Fibroblast of the aortic adventitia (primary cell): ENCODE measurements around the gene DLG5. TPM values are rescaled to one million over a fixed set of nuclear protein-coding genes. Genes with fewer than 3 reads are reported as not detected.
A peak's percentile ranks its signal among the peaks of the same experiment; 100 is the strongest.

ENCODE experiments used
- DNase-seq: peaks from one replicate; pipeline ENCODE4 v3.0.0-alpha.2; 2010; ENCODE audit warnings: low read depth
- H3K4me3 ChIP-seq: 2 replicates; pipeline ENCODE4 v1.5.1; 2011; ENCODE audit warnings: low read depth, mild to moderate bottlenecking, control low read depth, low read length, moderate library complexity
- total RNA-seq: library from RNA; depleted of rRNA; stranded (reverse); fragments of >200 nt; gene quantifications from 2 replicates; pipeline ENCODE4 v1.2.3, GENCODE V29; 2012; ENCODE audit warnings: low replicate concordance
- TF ChIP-seq, protein P1 (sequence below): IDR thresholded peaks from 2 replicates; pipeline ENCODE4 v1.5.1; 2011; ENCODE audit warnings: mild to moderate bottlenecking, low read length, control low read depth, inconsistent platforms; ENCODE audit not compliant: insufficient read depth

The DLG5 gene, protein sequence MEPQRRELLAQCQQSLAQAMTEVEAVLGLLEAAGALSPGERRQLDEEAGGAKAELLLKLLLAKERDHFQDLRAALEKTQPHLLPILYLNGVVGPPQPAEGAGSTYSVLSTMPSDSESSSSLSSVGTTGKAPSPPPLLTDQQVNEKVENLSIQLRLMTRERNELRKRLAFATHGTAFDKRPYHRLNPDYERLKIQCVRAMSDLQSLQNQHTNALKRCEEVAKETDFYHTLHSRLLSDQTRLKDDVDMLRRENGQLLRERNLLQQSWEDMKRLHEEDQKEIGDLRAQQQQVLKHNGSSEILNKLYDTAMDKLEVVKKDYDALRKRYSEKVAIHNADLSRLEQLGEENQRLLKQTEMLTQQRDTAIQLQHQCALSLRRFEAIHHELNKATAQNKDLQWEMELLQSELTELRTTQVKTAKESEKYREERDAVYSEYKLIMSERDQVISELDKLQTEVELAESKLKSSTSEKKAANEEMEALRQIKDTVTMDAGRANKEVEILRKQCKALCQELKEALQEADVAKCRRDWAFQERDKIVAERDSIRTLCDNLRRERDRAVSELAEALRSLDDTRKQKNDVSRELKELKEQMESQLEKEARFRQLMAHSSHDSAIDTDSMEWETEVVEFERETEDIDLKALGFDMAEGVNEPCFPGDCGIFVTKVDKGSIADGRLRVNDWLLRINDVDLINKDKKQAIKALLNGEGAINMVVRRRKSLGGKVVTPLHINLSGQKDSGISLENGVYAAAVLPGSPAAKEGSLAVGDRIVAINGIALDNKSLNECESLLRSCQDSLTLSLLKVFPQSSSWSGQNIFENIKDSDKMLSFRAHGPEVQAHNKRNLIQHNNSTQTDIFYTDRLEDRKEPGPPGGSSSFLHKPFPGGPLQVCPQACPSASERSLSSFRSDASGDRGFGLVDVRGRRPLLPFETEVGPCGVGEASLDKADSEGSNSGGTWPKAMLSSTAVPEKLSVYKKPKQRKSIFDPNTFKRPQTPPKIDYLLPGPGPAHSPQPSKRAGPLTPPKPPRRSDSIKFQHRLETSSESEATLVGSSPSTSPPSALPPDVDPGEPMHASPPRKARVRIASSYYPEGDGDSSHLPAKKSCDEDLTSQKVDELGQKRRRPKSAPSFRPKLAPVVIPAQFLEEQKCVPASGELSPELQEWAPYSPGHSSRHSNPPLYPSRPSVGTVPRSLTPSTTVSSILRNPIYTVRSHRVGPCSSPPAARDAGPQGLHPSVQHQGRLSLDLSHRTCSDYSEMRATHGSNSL (N-terminal part only)
- total RNA-seq = 32.4 and 42.7 TPM in 2 replicates

DNA sequence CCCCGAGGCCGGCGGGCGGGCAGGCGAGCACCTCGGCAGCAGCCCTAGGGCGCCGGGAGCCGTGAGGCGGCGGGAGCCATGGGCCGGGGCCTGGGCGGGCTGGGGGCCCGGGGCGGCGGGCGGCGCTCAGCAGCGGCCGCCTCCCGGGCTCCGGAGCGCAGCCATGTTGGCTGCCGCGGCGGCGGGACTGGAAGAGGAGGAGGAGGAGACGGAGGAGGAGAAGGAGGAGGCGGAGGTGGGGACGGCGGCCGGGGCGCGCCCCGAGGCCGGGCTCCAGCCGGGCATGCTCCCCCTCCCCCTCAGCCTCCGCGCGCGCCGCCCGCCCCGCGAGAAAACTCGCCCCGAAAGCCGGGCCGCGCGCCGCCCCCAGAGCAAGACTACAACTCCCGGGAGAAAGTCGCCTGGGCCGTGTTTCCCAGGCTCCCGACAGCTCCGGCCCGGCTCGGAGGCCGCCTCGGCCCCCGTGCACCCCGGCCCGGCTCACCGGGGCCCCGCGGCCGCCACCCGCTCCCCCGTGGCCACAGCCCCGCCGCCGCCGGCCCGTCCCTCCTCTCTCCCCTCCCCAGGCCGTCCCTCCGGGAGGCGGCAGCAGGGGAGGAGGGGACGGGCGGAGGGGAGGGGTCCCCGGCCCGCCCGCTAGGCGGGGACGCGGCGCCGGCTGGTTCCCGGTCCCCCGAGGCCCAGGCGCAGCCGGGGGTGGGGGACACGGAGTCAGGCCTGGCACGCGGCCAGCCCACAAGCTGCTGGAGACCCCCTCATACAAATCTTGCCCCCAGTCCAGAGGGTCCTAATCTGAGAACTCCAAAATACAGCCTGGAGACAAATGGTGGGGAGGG lies at the start of gene DLG5:
TSS of gene DLG5 (minus strand) at position 190 of the 836 bp plus-strand sequence. CDS start 235 bp downstream, outside the sequence.
- H3K4me3 ChIP-seq = peak within 1 kb of the TSS; percentile 89
- DNase-seq = peak; percentile 55
- TF ChIP-seq, protein P1, sequence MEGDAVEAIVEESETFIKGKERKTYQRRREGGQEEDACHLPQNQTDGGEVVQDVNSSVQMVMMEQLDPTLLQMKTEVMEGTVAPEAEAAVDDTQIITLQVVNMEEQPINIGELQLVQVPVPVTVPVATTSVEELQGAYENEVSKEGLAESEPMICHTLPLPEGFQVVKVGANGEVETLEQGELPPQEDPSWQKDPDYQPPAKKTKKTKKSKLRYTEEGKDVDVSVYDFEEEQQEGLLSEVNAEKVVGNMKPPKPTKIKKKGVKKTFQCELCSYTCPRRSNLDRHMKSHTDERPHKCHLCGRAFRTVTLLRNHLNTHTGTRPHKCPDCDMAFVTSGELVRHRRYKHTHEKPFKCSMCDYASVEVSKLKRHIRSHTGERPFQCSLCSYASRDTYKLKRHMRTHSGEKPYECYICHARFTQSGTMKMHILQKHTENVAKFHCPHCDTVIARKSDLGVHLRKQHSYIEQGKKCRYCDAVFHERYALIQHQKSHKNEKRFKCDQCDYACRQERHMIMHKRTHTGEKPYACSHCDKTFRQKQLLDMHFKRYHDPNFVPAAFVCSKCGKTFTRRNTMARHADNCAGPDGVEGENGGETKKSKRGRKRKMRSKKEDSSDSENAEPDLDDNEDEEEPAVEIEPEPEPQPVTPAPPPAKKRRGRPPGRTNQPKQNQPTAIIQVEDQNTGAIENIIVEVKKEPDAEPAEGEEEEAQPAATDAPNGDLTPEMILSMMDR = no peak

DNA sequence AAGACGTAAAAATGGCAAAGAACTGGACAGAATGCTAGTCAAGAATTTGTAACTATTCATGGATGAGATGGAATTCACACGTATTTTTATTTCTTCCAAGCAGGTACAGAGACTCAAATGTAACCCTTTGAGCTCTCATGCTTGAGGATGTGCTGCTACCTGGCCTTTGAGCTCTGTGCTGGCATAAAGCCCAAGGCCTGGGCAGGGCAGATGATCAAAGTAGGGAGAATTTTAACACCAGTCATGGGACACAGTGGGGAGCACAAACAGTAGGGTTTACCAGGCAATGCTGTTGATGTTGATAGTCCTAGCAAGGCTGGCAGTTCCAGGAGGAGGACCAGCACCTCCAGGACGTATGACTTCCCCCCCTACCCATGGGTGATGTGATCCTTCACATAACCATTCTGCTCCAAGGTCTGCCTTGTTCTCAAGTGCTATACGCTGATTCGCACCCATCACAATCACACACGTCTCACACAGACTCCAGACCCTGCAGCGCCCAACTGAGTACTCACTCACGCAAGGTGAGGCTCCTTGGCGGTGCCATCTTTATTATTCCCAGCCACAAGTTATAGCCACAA lies 48.6 kb upstream of the DLG5 start:
- TF ChIP-seq, protein P1 = no peak

DNA sequence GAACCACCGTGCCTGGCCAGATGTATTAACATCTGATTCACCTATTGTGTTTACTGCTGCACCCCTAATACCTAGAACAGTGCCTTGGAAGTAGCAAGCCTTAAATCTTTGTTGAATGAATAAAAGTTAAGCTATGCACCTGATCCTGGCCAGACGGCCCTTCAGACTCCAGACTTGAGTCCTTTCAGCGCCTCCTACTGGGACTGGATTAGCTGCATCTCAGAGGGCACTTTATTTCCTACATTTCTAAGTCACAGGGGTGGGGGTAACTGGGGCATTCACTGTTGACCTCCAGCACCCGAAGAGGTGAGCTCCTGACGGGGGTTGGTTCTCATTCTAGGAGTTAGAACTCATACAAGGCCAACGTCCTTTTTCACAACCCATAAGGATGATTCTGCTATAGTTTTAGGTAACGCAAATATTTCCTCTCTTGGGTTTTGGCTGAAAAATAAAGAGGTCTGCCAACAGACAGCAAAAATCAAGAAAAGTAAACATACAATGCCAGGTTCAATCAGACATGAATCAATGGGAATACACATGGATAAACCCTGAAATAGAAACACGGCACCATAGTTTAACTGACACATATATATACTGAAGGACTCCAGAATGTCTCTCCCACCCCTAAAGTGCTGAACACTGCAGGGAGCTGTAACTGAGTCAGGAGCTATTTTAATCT lies 48.0 kb upstream of the DLG5 start:
- TF ChIP-seq, protein P1 = peak; percentile 55
- H3K4me3 ChIP-seq = no peak overlapping the region
- DNase-seq = peak; percentile 67

More for the DNA sequence above, 48.6 kb upstream of the DLG5 start:
- DNase-seq = no peak
- H3K4me3 ChIP-seq = no peak overlapping the region

DNA sequence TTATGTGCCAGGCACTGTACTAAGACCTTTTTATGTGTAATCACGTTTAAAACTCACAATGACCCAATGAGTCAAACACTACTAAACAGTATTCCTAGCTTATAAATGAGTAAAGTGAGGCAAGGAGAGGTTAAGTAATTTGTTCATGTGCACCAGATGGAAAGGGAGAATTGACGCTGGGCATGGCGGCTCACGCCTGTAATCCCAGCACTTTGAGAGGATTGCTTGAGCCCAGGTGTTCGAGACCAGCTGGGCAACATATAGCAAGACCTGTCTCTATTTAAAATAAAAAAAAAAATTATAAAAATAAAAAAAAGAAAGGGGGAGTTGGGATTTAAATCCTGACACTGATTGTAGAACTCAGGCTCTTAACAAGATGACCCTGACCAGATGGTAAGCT lies 46.7 kb upstream of the DLG5 start:
- TF ChIP-seq, protein P1 = no peak
- no peak for DNase-seq
- H3K4me3 ChIP-seq = no peak overlapping the region

DNA sequence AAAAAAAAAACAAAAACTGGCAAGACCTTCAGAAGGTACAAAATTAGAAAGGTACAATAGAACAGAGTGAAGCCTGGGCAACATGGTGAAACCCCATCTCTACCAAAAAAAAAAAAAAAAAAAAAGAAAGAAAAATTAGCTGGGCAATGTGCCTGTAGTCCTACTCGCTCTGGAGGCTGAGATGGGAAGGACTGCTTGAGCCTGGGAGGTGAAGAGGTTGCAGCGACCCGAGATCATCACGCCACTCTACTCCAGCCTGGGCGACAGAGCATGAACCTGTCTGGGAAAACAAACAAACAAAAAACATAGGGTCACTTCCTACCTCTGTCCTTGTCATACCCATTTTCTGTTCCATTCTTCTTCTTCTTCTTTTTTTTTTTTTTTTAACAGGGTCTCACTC lies 45.6 kb upstream of the DLG5 start:
- no peak for DNase-seq
- no peak overlapping the region for H3K4me3 ChIP-seq
- TF ChIP-seq, protein P1 = no peak
